Thoracic aorta (tissue), 2 donors: Measurements from ENCODE around the gene SEC14L2. TPM values are rescaled to one million over a fixed set of nuclear protein-coding genes. Genes with fewer than 3 reads are reported as not detected.
"Not testable (repeated sequence)": the region's sequence is repeated elsewhere in the genome, so short reads cannot be mapped to it uniquely, and the experiment has no call there.

Experiments used
- ATAC-seq: fragments of 150-250 bp; one replicate; pipeline ENCODE4 v1.8.0; 2017; ENCODE audit warnings: low read depth; ENCODE audit not compliant: insufficient number of reproducible peaks, low FRiP score
- DNase-seq: peaks from one replicate; pipeline ENCODE4 v3.0.0-alpha.2; 2020; ENCODE audit warnings: low spot score
- H3K27ac ChIP-seq, 2 donors: fragments of 200-600 bp; sonication (generic); 1 replicate in 1 of 2; 2 replicates in 1 of 2; pipeline ENCODE4 v1.5.1; 2016; ENCODE audit warnings: mild to moderate bottlenecking in 2 of 2, moderate library complexity in 2 of 2
- H3K27me3 ChIP-seq: fragments of 200-600 bp; sonication (generic); replicated peaks from 2 replicates; pipeline ENCODE4 v1.6.0; 2016; ENCODE audit warnings: mild to moderate bottlenecking; ENCODE audit not compliant: insufficient read depth
- H3K36me3 ChIP-seq: fragments of 200-600 bp; sonication (generic); one replicate; pipeline ENCODE4 v1.5.1; 2016
- H3K4me1 ChIP-seq, 2 donors: fragments of 200-600 bp; sonication (generic); 1 replicate in 1 of 2; 2 replicates in 1 of 2; pipeline versions ENCODE4 v1.5.1 to v1.6.0; 2016; ENCODE audit warnings: low read depth in 2 of 2, mild to moderate bottlenecking in 1 of 2; ENCODE audit not compliant: control insufficient read depth in 1 of 2
- H3K4me3 ChIP-seq: fragments of 200-600 bp; sonication (generic); 2 replicates; pipeline ENCODE4 v1.5.1; 2016; ENCODE audit warnings: mild to moderate bottlenecking
- H3K9me3 ChIP-seq: fragments of 200-600 bp; sonication (generic); 2 replicates; pipeline ENCODE4 v1.5.1; 2016
- CTCF ChIP-seq: fragments of 200-600 bp; sonication (generic); IDR thresholded peaks from one replicate; pipeline ENCODE4 v1.5.1; 2019; ENCODE audit warnings: antibody characterized with exemption
- total RNA-seq, 2 donors: library from RNA; depleted of rRNA; stranded (reverse); fragments of >200 nt; gene quantifications; one replicate each; pipeline versions ENCODE4 v1.1.0 to v1.2.3, GENCODE V29; 2016

The SEC14L2 gene
- total RNA-seq, 2 donors from 2014 or later: 6.4 to 18.3 TPM

- Histone ChIP-seq H3K4me1 (no peaks in the 10 kb centered on the region), H3K9me3 (no peaks in the 10 kb centered on the region), H3K27me3 (no peaks in the 10 kb centered on the region), H3K4me3 (no peak overlapping the region), H3K27ac (no peak overlapping the region), H3K36me3 (no peaks in the 10 kb centered on the region)
- no peak for TF ChIP-seq CTCF
- DNase-seq (no peak), ATAC-seq (no peak)
These were observed 62.6 kb downstream of the SEC14L2 start for GRCh38 chr22:30459181-30460052.

- Histone ChIP-seq H3K4me1 (no peaks in the 10 kb centered on the region), H3K9me3 (no peaks in the 10 kb centered on the region), H3K4me3 (no peak overlapping the region), H3K27ac (no peak overlapping the region), H3K36me3 (no peaks in the 10 kb centered on the region), H3K27me3 (no peaks in the 10 kb centered on the region)
- no peak for DNase-seq
- no peak for ATAC-seq
- TF ChIP-seq CTCF: no peak
These were observed 63.3 kb downstream of the SEC14L2 start for GRCh38 chr22:30460147-30460546.

DNA sequence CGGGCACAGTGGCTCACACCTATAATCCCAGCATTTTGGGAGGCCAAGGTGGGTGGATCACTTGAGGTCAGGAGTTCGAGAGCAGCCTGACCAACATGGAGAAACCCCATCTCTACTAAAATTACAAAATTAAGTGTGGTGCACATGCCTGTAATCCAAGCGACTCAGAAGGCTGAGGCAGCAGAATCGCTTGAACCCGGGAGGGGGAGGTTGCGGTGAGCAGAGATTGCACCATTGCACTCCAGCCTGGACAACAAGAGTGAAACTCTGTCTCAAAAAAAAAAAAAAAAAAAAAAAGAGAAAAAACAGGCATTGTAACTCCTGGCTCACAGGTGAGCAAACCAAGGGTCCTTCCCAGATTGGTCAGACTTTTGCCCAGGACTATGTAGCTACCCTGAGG lies 63.7 kb downstream of the SEC14L2 start:
- H3K9me3 ChIP-seq, H3K27ac ChIP-seq, H3K27me3 ChIP-seq, H3K36me3 ChIP-seq, ATAC-seq, H3K4me3 ChIP-seq, DNase-seq, H3K4me1 ChIP-seq: not testable (repeated sequence)

GRCh38 chr22:30469165-30469564 lies 72.3 kb downstream of the SEC14L2 start:
- no peak for TF ChIP-seq CTCF
- Histone ChIP-seq H3K4me3 (no peak overlapping the region), H3K27ac (no peak overlapping the region), H3K9me3 (no peaks in the 10 kb centered on the region), H3K27me3 (no peaks in the 10 kb centered on the region), H3K36me3 (no peaks in the 10 kb centered on the region), H3K4me1 (no peaks in the 10 kb centered on the region)
- DNase-seq: no peak
- ATAC-seq: no peak

GRCh38 chr22:30470655-30471054 lies 73.8 kb downstream of the SEC14L2 start:
- ATAC-seq: no peak
- H3K4me1 ChIP-seq: no peaks in the 10 kb centered on the region
- H3K27me3 ChIP-seq: no peaks in the 10 kb centered on the region
- H3K4me3 ChIP-seq: no peak overlapping the region
- no peak for TF ChIP-seq CTCF
- H3K27ac ChIP-seq: no peak overlapping the region
- H3K36me3 ChIP-seq: no peaks in the 10 kb centered on the region
- DNase-seq: no peak
- H3K9me3 ChIP-seq: no peaks in the 10 kb centered on the region
